Thyroid gland (tissue), 4 donors: ENCODE measurements around the gene MAP3K9.

Experiments
- CTCF ChIP-seq, 6 experiments: fragments of 200-600 bp in 3 of 6; fragments of 450-650 bp in 3 of 6; sonication (generic) in 3 of 6; IDR thresholded peaks; one replicate each; pipeline ENCODE4 v1.5.1; 2016 to 2019; ENCODE audit warnings: antibody characterized with exemption in 6 of 6, mild to moderate bottlenecking in 2 of 6, inconsistent platforms in 1 of 6, moderate library complexity in 1 of 6
- POLR2A ChIP-seq, 2 donors: fragments of 450-650 bp; IDR thresholded peaks; one replicate each; pipeline ENCODE4 v1.6.1; 2017; ENCODE audit warnings: antibody characterized with exemption in 2 of 2, mild to moderate bottlenecking in 2 of 2, moderate library complexity in 1 of 2

GRCh38 chr14:70706177-70706576 lies 103.1 kb downstream of the MAP3K9 start:
- TF ChIP-seq CTCF (IDR thresholded peaks at IDR 0.05) (no peak), POLR2A (IDR thresholded peaks at IDR 0.05) (no peak)
